Vagina (tissue), 2 donors: ENCODE measurements around the gene FGD2.

Source experiments
- POLR2A ChIP-seq, 2 donors: fragments of 450-650 bp; IDR thresholded peaks; one replicate each; pipeline ENCODE4 v1.6.1; 2017; ENCODE audit warnings: antibody characterized with exemption in 2 of 2, mild to moderate bottlenecking in 2 of 2, moderate library complexity in 2 of 2
- POLR2AphosphoS5 ChIP-seq, 2 donors: sonication (generic); formaldehyde crosslinking; IDR thresholded peaks; one replicate each; pipeline ENCODE4 v1.9.0; 2017; ENCODE audit warnings: antibody characterized with exemption in 2 of 2, mild to moderate bottlenecking in 2 of 2, low read depth in 1 of 2; ENCODE audit not compliant: insufficient read depth in 1 of 2
- TF ChIP-seq, protein P1 (sequence below), 3 experiments: fragments of 450-650 bp in 2 of 3; fragments of 200-600 bp in 1 of 3; sonication (generic) in 1 of 3; IDR thresholded peaks; one replicate each; pipeline ENCODE4 v1.5.1; 2017 to 2019; ENCODE audit warnings: antibody characterized with exemption in 3 of 3, mild to moderate bottlenecking in 2 of 3, moderate library complexity in 2 of 3

DNA sequence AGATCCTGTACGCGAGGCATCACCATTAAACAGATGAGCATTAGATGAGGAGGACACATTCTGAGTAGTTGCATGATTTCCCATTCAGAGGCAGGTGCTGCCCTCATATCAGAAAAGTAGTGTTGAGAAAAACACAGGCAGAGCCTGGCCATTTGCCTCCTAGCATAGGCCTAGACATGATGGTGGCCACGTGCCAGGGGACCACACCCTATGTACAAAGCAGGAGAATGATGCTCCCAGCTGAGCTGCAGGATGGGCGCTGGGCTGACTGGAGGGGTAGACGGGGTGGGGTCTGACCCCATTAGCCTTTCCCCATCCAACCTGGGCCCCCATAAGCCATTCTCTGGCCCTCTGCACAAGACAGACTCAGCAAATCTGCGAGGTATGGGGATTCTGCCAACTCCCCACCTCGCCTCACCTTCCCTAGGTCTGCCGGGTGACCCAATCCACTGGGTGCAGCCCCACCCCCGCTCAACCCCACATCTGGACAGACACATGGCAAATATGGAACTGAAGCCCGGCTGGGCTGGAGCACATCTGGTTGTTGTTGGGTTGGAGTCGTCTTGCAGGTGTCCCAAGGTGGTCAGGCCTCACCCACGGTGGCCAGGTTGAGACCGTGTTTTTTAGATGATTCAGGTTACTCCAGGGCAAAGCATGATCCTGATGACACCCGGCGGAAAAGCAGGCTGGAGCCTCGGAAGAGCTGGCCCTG lies 37.0 kb upstream of the FGD2 start:
- TF ChIP-seq, protein P1, sequence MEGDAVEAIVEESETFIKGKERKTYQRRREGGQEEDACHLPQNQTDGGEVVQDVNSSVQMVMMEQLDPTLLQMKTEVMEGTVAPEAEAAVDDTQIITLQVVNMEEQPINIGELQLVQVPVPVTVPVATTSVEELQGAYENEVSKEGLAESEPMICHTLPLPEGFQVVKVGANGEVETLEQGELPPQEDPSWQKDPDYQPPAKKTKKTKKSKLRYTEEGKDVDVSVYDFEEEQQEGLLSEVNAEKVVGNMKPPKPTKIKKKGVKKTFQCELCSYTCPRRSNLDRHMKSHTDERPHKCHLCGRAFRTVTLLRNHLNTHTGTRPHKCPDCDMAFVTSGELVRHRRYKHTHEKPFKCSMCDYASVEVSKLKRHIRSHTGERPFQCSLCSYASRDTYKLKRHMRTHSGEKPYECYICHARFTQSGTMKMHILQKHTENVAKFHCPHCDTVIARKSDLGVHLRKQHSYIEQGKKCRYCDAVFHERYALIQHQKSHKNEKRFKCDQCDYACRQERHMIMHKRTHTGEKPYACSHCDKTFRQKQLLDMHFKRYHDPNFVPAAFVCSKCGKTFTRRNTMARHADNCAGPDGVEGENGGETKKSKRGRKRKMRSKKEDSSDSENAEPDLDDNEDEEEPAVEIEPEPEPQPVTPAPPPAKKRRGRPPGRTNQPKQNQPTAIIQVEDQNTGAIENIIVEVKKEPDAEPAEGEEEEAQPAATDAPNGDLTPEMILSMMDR (IDR thresholded peaks at IDR 0.05), result no peak
- no peak for TF ChIP-seq POLR2AphosphoS5 (IDR thresholded peaks at IDR 0.05; ENCODE audit: insufficient read depth in 1 of 2, low read depth in 1 of 2)
- no peak for TF ChIP-seq POLR2A (IDR thresholded peaks at IDR 0.05)
